RPMI8226 (cell line): Measurements from ENCODE around the gene RASA3.

Experiments used
- DNase-seq: peaks from one replicate; pipeline ENCODE4 v3.0.0-alpha.2; 2015

The RASA3 gene

DNA sequence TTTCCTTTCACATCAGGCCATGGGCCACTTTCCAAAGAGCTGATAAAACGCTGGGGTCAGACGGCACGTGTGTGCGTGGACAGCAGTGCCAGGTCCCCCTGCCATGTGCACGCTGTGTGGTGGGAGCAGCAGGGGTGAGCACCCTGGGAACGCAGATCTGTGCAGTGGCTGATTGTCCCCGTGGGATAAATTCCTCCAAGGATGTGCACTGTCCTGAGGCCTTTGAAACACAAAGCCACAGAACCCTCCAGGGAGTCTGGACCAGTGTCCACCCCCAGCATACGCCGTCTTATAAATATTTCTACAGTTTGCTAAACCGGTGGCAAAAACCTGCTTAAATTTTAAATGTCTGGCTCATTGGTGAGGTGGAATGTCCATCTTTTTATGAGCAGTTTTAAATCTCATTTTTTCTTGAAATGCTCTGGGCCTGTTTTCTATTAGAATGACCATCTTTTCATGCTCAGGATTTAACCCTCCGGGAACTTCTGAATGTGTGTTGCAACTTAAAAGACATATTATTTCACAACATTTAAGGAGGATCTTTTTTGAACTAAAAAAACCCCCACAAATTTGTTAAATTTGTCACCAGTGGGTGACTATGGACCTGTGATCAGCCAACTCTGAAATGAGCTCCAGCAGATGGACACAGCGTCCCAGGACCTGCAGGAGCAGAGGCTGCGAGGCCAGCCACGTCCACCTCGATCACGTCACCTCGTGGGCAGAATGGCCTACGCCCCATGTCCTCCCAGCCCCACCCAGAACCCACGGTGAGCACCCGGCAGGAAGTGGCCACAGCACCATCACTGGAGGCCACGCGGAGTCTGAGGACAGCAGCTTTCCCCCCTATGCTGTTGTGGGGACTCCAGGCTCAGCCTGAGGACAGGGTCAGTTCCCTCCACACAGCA is 68.6 kb downstream of the RASA3 start:
- peak; percentile 49 for DNase-seq

DNA sequence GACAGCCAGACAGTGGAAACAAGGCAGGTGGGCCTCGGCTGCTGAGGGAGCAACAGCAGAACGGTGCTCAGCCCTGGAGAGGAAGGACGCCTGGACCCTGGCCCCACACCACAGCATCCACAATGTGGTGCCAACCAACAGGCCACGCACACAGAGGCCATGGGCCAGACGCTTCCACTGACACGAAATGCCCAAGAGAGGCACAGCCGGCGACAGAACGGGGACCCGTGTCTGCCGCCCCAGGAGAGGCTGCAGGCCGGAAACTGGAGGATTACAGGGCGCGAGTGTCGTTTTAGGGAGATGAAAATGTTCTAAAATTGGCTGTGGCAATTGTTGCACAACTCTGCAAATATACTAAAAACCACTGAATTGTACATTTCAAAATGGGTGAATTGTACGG is 69.7 kb downstream of the RASA3 start:
- no peak for DNase-seq

DNA sequence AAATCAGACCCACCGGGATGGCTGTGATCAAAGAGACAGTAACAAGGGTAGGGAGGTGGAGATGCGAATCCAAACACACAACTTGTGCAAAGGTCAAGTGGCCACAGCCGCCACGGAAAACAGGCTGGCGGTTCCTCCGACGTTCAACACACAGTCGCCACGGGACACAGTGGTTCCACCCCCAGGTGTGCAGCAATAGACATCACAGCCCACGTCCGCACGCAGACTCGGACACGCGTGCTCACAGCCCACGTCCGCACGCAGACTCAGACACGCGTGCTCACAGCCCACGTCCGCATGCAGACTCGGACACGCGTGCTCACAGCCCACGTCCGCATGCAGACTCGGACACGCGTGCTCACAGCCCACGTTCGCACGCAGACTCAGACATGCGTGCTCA is 70.1 kb downstream of the RASA3 start:
- no peak for DNase-seq

DNA sequence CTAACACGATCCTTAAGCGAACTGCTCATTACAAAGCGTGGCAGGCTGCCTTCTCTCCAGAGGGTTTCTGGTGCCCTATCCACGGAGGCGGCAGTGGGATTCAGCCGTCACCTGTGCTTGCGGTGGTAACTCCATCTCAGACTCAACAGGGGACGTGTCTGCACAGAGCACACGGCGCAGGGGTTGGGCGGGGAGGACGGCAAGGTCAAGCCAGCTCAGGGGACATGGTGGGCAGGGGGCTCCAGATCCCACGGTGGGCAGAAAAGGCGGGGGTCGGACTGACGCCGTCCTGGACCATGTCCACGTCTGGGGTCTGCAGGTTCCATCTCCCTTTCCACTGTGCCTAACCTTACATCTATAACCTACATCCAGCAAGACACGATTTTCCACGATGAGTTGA is 70.7 kb downstream of the RASA3 start:
- DNase-seq: no peak

DNA sequence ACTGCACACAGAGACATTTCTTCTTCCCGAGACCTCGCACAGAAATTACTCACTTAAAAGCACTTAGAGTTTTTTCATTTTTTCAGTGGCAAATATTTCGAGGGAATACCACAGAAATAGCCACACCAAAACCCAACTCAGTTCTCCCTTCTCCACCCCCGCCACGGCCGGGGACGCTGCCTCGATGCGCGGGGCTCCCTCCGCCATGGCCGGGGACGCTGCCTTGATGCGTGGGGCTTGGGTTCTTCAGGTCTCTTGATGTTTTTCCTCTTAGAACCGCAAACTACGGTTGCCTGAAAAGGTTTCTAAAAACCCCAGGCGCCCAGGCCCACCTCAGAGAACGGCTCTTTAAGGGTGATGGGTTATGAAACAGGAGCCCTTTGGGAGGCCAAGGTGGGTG is 71.4 kb downstream of the RASA3 start:
- no peak for DNase-seq

DNA sequence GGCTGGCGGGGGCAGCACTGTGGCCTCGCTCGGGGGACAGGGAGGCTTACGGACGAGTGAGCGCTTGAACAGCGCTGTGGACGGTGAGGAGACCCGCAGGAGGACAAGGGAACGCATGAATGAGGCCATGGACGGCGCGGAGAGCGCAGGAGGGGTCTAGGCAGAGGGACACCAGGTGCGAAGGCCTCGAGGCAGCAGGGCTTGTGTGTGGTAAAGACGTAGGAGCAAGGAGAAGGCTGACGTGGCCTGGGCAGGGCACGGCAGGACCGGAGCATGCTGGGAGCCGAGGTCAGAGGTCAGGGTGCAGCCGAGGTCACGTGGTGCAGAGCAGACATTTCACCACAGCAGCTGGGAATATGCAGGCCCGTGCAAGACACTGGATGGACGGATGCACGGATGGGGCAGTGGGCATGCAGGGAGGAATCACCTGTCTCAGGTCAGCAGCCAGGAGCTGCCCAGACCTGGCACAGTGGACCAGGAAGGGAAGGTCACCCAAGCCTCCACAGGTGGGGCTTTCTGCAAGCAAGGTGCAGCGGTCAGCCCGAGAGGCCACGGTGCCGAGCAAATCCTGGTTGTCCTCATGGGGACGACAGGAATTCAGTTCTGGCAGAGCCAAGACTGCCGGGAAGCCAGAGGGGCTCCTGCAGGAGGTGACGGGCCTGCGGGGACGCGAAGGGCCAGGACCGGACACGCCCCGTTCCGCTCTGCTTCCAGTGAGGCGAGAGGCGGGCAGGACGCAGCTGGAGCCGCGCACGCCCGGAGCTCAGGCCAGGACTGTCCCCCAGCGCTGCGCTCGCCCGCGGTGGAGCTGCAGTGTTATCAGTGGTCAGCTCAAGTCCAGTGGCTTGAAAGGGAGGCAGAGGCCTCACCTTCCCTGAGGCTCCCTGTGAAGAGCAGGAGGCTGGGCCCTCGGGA is 72.2 kb downstream of the RASA3 start:
- no peak for DNase-seq

DNA sequence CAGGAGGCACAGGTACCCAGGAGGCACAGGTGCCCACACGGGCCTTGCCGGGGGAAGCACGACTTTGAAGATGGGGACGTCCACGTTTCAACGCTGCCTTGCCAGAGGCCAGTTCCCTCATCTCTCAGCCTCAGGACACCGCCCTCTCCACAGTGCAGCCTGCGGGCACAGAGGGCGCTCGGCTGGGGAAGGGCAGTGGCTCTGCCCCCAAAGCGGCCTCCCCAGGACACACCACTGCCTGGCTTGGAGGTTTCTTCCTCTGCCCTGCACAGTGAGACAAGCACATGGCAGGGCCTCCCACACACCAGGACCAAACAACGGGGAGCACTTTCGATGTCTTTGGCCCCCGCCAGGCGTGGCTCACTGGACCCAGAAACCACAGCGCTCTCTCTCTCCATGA is 73.0 kb downstream of the RASA3 start:
- DNase-seq: no peak

DNA sequence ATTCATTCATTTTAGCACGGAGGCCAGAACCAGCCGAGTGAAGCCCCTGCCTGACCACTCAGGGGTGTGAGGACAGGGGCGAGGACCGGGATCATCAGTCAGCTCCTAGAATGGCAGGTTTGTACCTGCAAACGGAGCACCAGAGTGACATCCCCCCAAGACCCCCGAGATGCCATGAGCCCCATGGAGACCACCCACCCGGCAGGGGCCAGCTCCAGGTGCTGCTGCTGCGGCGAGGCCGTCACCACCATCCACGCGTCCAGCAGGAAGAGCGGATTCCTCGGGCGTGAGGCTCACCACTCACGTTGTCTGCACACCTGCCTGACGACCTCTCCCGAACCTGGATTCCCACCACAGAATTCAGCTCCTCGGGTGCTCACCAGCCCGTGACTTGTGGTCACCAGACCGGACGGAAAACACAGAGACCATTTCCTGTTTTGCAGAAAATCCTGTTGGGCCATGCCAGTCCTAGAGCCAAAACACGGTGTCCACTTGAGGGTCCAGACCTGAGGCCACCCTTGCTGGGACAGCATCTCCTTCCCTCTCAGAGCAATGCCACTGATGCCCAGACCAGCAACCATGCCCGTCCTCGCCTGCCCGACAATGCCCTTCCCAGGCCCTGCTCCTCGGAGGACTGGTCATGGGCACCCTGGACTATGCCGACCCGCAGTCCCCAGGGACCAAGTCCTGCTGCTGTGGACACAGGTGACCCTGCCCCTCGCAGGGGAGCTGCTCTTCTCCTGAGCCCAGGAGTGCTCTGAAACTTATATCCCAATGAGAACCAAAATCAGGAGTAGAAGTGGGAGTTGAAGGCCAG is 74.2 kb downstream of the RASA3 start:
- no peak for DNase-seq

DNA sequence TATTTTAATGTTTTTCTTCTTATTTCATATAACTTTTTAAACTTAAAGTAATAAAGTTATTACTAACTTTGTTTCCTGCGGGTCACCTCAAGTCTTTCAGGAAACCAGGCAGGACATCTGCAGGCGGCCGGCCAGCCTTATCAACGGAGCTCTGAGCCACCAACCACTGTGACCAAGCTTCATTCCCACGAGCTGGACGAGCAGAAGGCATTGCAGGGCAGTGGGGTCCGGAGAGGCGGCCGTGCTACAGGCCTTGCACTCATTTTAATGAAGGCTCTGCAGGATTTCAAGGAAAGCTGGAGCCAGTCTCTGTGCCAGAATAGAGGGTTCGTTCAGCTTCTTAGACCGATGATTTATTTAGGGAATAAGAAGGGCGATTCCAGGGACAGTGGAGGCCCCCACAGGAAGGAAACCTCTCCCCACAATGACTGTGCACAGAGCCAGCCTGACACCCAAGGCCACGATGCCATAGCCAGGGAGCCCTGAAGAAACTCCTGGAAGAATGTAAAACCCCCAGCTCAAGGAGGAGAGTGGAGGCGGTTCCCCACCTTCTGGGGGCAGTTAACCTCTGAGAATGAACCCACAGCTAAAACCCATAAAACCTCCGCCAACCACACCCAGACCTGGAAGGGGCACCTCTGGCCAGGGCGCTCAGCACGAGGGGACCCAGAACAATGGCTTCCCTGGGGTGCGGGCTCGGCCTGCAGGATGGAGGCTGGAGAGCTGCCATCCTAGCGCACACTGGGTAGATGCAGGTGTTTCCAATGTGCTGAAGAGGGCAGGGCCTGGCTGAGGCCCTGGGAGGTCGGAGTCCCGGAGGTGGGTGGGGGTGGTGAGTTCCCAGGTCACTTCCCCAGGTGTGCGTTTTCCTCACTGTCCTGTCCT is 75.0 kb downstream of the RASA3 start:
- DNase-seq: no peak

DNA sequence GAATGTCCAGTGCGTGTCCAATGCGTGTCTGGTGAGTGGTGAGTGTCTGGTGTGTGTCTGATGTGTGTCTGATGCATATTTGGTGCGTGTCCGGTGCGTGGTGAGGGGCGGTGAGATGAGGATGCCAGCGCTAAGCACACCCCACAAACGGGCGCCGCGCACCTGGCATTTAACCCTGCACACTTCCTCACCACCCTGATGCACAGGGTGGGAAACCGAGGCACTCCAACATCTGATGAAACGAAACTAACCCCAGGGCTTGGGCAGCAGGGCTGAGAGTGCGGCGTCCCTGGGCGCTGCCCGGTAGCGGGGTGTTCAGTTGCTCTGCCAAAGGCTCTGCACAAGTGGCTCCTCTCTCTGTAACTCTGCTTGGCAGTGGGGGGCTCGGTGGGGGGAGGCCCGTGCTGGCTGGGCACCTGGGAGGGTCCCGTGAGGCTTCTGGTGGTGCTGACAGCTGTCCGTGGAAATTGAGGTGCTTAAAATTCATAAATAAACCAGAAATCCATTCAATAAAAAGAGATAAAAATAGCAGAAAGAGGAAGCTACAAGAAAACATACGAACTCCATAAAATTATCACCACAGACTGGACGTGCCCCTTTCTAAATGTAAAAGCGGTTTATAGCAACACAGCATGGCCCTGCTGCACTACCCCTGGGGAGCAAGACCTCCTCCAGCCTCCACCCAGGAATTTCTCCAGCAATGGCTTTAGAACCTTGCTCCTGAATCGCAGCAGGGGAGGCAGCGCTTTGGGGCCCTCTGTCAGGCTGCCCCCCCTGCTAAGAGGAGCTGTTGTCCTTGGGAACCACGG is 76.0 kb downstream of the RASA3 start:
- DNase-seq: no peak

DNA sequence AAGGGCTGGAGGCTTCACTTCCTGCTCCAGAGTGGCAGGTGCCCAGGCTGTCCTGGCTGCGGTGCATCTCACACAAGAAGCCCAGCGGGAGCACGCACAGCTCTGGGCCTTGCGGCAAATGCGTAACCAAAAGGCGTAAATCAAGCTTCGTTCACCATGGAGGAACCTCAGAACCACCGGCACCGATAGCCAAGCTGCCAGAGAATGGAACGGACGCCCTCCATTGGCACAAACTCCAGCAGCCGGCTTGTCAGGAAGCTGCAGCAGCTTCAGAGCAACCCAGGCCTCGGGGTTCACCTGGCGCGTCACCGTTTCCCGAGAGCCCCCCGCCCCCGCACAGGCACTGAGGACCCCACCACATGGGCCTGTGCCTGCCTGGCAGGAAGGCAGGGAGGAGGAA is 76.7 kb downstream of the RASA3 start:
- no peak for DNase-seq

DNA sequence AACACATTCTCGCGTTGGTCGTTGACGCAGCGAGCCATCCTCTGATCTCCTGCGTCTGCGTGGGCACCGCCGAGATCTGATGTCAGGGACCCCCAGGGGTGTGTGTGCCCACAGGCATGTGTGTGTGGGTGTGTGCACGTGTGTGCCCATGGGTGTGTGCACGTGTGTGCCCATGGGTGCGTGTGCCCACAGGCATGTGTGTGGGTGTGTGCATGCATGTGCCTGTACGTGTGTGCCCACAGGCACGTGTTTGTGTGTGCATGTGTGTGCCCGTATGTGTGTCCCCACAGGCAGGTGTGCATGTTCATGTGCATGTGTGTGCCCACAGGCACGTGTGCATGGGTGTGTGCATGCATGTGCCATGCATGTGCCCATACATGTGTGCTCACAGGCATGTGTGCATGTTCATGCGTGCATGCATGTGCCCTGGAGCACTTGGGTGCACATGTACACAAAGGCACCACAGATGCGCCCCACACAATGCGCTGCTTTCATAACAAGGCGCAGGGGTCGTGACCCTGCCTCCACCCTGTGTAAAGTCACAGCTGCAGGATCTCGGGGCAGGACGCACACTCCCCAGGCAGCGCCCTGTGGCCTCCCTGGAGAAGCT is 77.5 kb downstream of the RASA3 start:
- DNase-seq: no peak

DNA sequence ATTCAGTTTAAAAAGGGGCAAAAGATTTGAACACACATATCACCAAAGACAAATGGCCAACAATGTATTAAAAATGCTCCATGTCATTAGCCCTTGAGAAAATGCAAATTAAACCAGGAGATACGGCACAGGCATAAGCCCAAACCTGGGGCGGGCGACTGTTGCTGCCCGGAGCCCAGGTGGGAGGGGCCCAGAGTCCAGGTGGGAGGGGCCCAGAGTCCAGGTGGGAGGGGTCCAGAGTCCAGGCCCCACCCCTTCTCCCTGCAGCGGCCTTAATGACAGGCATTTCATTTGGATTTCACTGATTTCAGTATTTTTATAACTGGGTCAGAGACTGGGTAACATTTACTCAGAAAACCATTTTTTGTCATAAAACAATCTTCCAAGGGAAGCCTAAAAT is 78.2 kb downstream of the RASA3 start:
- no peak for DNase-seq

DNA sequence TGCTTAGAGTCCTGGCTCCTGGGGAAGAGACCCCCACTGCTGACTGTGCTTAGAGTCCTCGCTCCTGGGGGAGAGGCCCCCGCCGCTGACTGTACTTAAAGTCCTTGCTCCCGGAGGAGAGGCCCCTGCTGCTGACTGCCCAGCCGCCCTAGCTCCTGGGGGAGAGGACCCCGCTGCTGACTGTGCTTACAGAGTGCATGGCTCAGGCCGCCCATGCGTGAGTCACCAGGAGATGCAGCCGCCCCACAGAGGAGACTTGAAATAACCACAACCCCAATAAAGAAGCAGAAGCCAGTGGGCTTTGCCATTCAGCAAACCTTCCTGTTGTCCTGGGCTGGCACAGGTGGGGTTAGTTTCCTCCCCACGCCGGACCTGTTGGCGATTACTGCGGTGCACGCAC is 79.4 kb downstream of the RASA3 start:
- DNase-seq: no peak

DNA sequence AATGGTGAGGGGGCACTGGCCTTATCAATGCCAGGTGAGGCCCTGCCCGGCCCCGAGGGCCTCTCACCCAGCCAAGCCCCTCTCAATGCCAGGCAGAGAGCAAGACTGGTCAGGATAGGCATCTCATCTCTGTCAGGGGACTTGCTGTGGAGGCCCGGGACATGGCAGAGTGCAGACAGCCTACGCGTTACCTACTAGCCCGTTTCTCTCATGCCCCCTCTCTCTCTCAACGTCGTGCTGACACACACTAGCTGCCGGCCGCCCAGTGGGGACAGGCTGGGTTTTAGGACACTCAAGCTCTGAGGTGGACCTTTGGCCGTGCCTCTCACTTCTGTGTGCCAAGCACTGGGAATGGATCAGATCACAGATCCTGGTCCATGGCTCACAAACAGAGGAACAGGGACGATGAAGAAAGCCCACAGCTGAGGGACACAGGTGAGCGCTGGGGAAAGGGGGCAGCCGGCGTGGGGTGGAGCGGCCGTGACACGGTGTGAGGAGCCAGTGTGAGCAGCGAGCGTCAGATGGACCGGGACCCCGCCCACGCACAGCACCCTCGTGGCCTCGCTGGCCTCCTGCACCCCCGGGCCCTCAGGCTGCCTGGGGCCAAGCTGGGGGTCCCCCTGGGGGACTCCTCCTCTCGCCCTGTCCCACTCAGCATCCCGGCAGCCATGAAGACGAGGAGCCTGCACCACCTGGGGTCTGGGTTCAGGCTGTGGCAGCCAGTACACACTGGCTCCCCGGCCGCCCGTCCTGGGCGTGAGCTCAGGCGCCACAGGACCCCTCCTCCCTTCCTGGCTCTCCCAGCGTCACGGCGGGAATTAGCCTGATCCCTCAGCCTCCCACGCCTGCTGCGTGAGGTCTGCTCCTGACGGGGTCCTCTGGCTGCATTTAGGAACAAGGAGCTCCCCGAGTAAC is 81.6 kb downstream of the RASA3 start:
- no peak for DNase-seq

DNA sequence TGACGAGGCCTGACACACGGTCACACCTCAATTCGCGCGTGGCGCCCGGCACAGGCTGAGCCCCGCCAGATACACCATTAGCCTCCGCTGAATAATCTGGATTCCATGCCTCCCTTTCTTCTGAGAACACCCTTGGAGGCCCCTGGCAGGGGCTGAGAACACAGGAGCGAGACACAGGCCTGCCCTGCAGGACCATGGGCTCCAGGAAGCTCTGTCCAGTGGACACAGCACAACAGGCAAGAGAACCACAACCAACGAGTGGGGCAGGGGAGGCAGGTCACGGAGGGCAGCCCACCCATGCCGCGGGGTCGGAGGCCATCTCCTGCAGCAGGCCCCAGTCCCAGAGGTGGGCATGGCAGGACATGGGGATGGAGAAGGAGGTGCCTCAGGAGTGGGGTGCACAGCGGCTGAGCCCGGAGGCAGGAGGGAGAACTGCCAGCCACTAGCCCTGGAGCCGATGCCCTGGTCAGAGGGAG is 82.8 kb downstream of the RASA3 start:
- no peak for DNase-seq

DNA sequence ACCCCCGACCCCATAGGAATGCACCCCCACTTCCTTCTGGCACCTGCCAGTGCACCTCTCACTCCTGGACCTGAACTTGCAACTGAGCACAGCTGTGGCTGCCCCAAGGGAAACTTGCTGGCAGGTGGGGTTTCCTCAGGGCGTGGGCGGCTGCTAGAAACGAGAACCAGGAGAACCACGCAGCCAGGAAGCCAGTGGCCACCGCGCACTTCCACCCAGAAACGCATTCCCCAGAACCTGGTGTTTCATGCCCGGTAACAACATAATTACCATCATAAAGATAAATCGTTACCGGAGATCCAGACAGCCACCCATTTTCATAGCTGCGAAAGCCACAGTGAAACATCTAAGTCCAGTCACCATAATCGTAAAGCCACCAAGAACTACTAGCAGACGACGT is 83.4 kb downstream of the RASA3 start:
- no peak for DNase-seq

DNA sequence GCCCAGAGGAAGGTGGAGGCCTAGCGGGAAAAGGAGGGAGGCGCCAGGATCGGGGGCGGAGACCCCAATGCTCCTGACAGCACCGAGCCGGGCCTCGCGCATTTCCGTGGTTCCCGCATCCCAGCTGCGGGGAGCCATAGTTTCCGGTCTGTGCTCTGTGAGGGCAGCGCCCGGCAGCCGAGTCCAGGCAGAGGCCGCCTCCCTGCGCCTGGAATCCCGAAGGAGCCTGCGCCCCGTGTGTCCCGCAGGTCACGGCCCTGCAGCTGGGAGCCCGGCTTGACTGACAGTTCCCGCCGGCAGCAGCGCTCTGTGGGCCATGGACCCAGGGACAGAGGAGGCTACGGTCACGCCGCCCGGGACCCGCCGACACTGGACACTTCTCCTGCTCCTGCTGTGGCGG is 84.0 kb downstream of the RASA3 start:
- no peak for DNase-seq

DNA sequence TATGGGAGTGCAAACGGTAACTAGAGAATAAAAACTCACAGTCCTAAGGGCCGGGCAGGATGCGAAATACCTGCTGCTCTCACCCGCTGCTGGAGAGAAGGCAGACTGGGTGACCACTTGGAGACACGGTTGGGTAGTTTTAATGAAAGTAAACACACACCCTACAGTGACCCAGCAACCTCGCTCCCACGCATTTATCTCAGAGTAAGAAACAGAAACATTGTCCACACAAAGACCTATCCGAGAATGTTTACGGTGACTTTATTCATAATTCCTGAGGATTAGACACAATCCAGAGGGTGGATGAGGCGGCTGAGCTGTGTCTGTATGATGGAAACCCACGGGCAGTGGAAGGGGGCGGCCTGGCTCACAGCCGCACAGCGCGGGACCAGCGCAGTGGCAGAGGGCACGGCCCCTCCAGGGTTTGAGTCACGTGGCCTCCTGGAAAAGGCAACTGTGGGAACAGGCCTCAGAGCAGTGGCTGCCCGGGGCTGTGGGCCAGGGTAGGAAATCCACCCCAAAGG is 85.0 kb downstream of the RASA3 start:
- no peak for DNase-seq
